Suppressor macrophage (primary cell): ENCODE data around the gene GIN1.
"Not testable (repeated sequence)": the region's sequence is repeated elsewhere in the genome, so short reads cannot be mapped to it uniquely, and the experiment has no call there.

ENCODE experiments used
- DNase-seq, 4 experiments: peaks; one replicate each; pipeline ENCODE4 v3.0.0-alpha.2; 2020 to 2022

Gene GIN1

GRCh38 chr5:103110403-103110802 is 9.5 kb downstream of the GIN1 start:
- DNase-seq = no peak

- no peak for DNase-seq
These were observed 10.7 kb downstream of the GIN1 start for GRCh38 chr5:103109277-103109676.

GRCh38 chr5:103108086-103108485 is 11.9 kb downstream of the GIN1 start:
- peak in 2 of 4 experiments; percentile 16 to 31 for DNase-seq

GRCh38 chr5:103102234-103102633 is 17.7 kb downstream of the GIN1 start:
- no peak for DNase-seq

GRCh38 chr5:103101079-103101750 is 18.7 kb downstream of the GIN1 start:
- DNase-seq = no peak

- no peak for DNase-seq
These were observed 20.9 kb downstream of the GIN1 start for GRCh38 chr5:103098993-103099392.

- DNase-seq = no peak
These were observed 25.2 kb downstream of the GIN1 start for GRCh38 chr5:103094737-103095136.

- DNase-seq = no peak
These were observed 26.2 kb downstream of the GIN1 start for GRCh38 chr5:103093727-103094126.

- DNase-seq = no peak
These were observed 27.3 kb downstream of the GIN1 start for GRCh38 chr5:103092676-103093075.

GRCh38 chr5:103090791-103091190 is 29.1 kb downstream of the GIN1 start:
- DNase-seq = no peak

GRCh38 chr5:103089272-103089671 is 30.7 kb downstream of the GIN1 start:
- DNase-seq = no peak

- DNase-seq = no peak
These were observed 33.4 kb downstream of the GIN1 start for GRCh38 chr5:103086547-103086946.

- DNase-seq = no peak
These were observed 40.1 kb downstream of the GIN1 start for GRCh38 chr5:103079796-103080195.

GRCh38 chr5:103075442-103075841 is 44.5 kb downstream of the GIN1 start:
- no peak for DNase-seq

GRCh38 chr5:103073500-103073899 is 46.4 kb downstream of the GIN1 start:
- DNase-seq = not testable (repeated sequence)

- DNase-seq = peak in 1 of 4 experiments; percentile 1
These were observed 53.6 kb downstream of the GIN1 start for GRCh38 chr5:103066326-103066725.

- no peak for DNase-seq
These were observed 59.4 kb downstream of the GIN1 start for GRCh38 chr5:103060424-103060954.

GRCh38 chr5:103059525-103059924 is 60.4 kb downstream of the GIN1 start:
- DNase-seq = no peak

- DNase-seq = no peak
These were observed 62.5 kb downstream of the GIN1 start for GRCh38 chr5:103057208-103058130.

GRCh38 chr5:103046706-103047105 is 73.2 kb downstream of the GIN1 start:
- not testable (repeated sequence) for DNase-seq

- DNase-seq = peak in 3 of 4 experiments; percentile 25 to 58 (median 52)
These were observed 78.8 kb downstream of the GIN1 start for GRCh38 chr5:103041071-103041676.

GRCh38 chr5:103037673-103038455 is 82.1 kb downstream of the GIN1 start:
- DNase-seq = no peak
